Calu3 (cell line): ENCODE measurements around the gene SESTD1. TPM values are rescaled to one million over a fixed set of nuclear protein-coding genes. Genes with fewer than 3 reads are reported as not detected.
A peak's percentile ranks its signal among the peaks of the same experiment; 100 is the strongest.
"Not testable (repeated sequence)": the region's sequence is repeated elsewhere in the genome, so short reads cannot be mapped to it uniquely, and the experiment has no call there.

Experiments used
- BruUV-seq: library from RNA; stranded (reverse); fragments of 400-500 nt; replicated peaks from 2 replicates; lab custom pipeline; 2021; lab: Mats Ljungman, UMichigan
- CTCF ChIA-PET: fragments of 300-600 bp; sonication (Branson Sonifier 250); formaldehyde crosslinking; loops from one replicate; lab custom pipeline; 2022; ENCODE audit warnings: antibody characterized with exemption; lab: Charles Lee
- DNase-seq: peaks from one replicate; pipeline ENCODE4 v3.0.0; 2022
- H3K27ac Mint-ChIP-seq: one replicate; pipeline ENCODE4 v1.8.0; 2022; ENCODE audit warnings: mixed read lengths; ENCODE audit not compliant: unreplicated experiment
- H3K27me3 Mint-ChIP-seq: one replicate; pipeline ENCODE4 v1.8.0; 2022; ENCODE audit warnings: mixed read lengths; ENCODE audit not compliant: unreplicated experiment
- H3K36me3 Mint-ChIP-seq: one replicate; pipeline ENCODE4 v1.8.0; 2022; ENCODE audit warnings: mild to moderate bottlenecking, moderate library complexity, mixed read lengths; ENCODE audit not compliant: insufficient read depth, unreplicated experiment
- H3K4me1 Mint-ChIP-seq: one replicate; pipeline ENCODE4 v1.8.0; 2022; ENCODE audit warnings: mild to moderate bottlenecking, low read depth, mixed read lengths; ENCODE audit not compliant: unreplicated experiment
- H3K4me3 Mint-ChIP-seq: one replicate; pipeline ENCODE4 v1.8.0; 2022; ENCODE audit warnings: mild to moderate bottlenecking, low read depth, moderate library complexity, mixed read lengths; ENCODE audit not compliant: unreplicated experiment
- H3K9me3 Mint-ChIP-seq: one replicate; pipeline ENCODE4 v1.8.0; 2022; ENCODE audit warnings: low read depth, mixed read lengths; ENCODE audit not compliant: unreplicated experiment
- CTCF ChIP-seq: fragments of 200-600 bp; IDR thresholded peaks from one replicate; pipeline ENCODE4 v1.8.0; 2022; ENCODE audit warnings: antibody characterized with exemption; ENCODE audit not compliant: unreplicated experiment
- intact Hi-C: fragments of 100-400 bp; cut with micrococcal nuclease; formaldehyde crosslinking; loops from one replicate; pipeline ENCODE4 v1.10.0; 2022; ENCODE audit not compliant: unreplicated experiment
- total RNA-seq: library from RNA; stranded (reverse); gene quantifications from 2 replicates; pipeline ENCODE4 v1.2.3, GENCODE V29; 2022

The SESTD1 gene
- total RNA-seq, 1 experiment from 2014 or later, result 145 TPM

GRCh38 chr2:179222076-179222475 is 42.6 kb downstream of the SESTD1 start:
- Mint-ChIP-seq H3K9me3 (no peaks in the 10 kb centered on the region), H3K36me3 (no peaks in the 10 kb centered on the region), H3K27me3 (no peaks in the 10 kb centered on the region), H3K27ac (no peak overlapping the region), H3K4me1 (peaks cover 40% of the 10 kb centered on the region), H3K4me3 (no peak overlapping the region)
- no peak for DNase-seq
- CTCF ChIA-PET, result no interaction called here
- intact Hi-C loops, result no loop called here
- TF ChIP-seq CTCF, result no peak
- BruUV-seq, result no TSS peak

GRCh38 chr2:179218848-179219594 is 45.6 kb downstream of the SESTD1 start:
- intact Hi-C loops, result loop anchor here (5.0 kb wide), 3 partner anchors 123 to 533 kb away; no protein-coding TSS in a partner anchor
- TF ChIP-seq CTCF, result peak; percentile 80
- no TSS peak for BruUV-seq
- DNase-seq, result peak; percentile 72
- Mint-ChIP-seq H3K9me3 (no peaks in the 10 kb centered on the region), H3K4me1 (peaks cover 24% of the 10 kb centered on the region), H3K36me3 (no peaks in the 10 kb centered on the region), H3K27me3 (no peaks in the 10 kb centered on the region), H3K4me3 (no peak overlapping the region), H3K27ac (no peak overlapping the region)
- CTCF ChIA-PET, result interaction anchor here (0.6 to 1.1 kb wide), 7 partner anchors 28 to 222 kb away, joined by 3 read pairs; no protein-coding TSS in a partner anchor

- H3K27me3 Mint-ChIP-seq, H3K9me3 Mint-ChIP-seq, H3K36me3 Mint-ChIP-seq, BruUV-seq, CTCF ChIA-PET, H3K27ac Mint-ChIP-seq, H3K4me3 Mint-ChIP-seq, DNase-seq: not testable (repeated sequence)
- peaks cover 12% of the 10 kb centered on the region for H3K4me1 Mint-ChIP-seq
- intact Hi-C loops, result loop anchor here (5.0 kb wide), 3 partner anchors 128 to 538 kb away; no protein-coding TSS in a partner anchor
Measured at GRCh38 chr2:179214671-179215070, 50.0 kb downstream of the SESTD1 start.

GRCh38 chr2:179211355-179211754 is 53.3 kb downstream of the SESTD1 start:
- no peak overlapping the region for H3K27ac Mint-ChIP-seq
- intact Hi-C loops, result no loop called here
- H3K4me3 Mint-ChIP-seq, result no peak overlapping the region
- no peak for TF ChIP-seq CTCF
- CTCF ChIA-PET, result no interaction called here
- H3K27me3 Mint-ChIP-seq, result no peaks in the 10 kb centered on the region
- no peaks in the 10 kb centered on the region for H3K9me3 Mint-ChIP-seq
- no peaks in the 10 kb centered on the region for H3K36me3 Mint-ChIP-seq
- DNase-seq, result no peak
- no peaks in the 10 kb centered on the region for H3K4me1 Mint-ChIP-seq
- BruUV-seq, result no TSS peak

- H3K9me3 Mint-ChIP-seq, H3K27ac Mint-ChIP-seq, H3K36me3 Mint-ChIP-seq, H3K4me3 Mint-ChIP-seq, intact Hi-C loops, H3K27me3 Mint-ChIP-seq, DNase-seq, H3K4me1 Mint-ChIP-seq, CTCF ChIA-PET, BruUV-seq: not testable (repeated sequence)
Measured at GRCh38 chr2:179208277-179208676, 56.4 kb downstream of the SESTD1 start.
